Stimulated activated CD8-positive, alpha-beta memory T cell treated with anti-CD3 and anti-CD28 coated beads, Interleukin-15, amount 100 ng/mL, for 48 hours (primary cell): ENCODE results near the gene BHMT2.

ENCODE experiments used
- DNase-seq, 2 donors: peaks; one replicate each; pipeline ENCODE4 v3.0.0-alpha.2; 2020; ENCODE audit warnings: low read depth in 2 of 2

BHMT2 gene

GRCh38 chr5:79120221-79120620 lies 50.7 kb downstream of the BHMT2 start:
- DNase-seq = no peak

GRCh38 chr5:79122973-79123372 lies 53.4 kb downstream of the BHMT2 start:
- DNase-seq = no peak

- DNase-seq = no peak
These were observed 55.0 kb downstream of the BHMT2 start for GRCh38 chr5:79124607-79125006.

- no peak for DNase-seq
These were observed 61.2 kb downstream of the BHMT2 start for GRCh38 chr5:79130781-79131180.

- no peak for DNase-seq
These were observed 63.6 kb downstream of the BHMT2 start for GRCh38 chr5:79133121-79133656.

GRCh38 chr5:79133657-79134451 lies 64.3 kb downstream of the BHMT2 start:
- DNase-seq = peak; percentile 42 to 49

GRCh38 chr5:79135790-79136553 lies 66.4 kb downstream of the BHMT2 start:
- no peak for DNase-seq

GRCh38 chr5:79136618-79137017 lies 67.1 kb downstream of the BHMT2 start:
- DNase-seq = no peak
